Activated CD4-positive, alpha-beta T cell treated with anti-CD3 and anti-CD28 coated beads, Interleukin-2, amount 50 U/mL, for 24 hours (primary cell): ENCODE measurements around the gene ACTN3.
"Not testable (repeated sequence)": the region's sequence is repeated elsewhere in the genome, so short reads cannot be mapped to it uniquely, and the experiment has no call there.

Experiments used
- DNase-seq, 2 donors: peaks; one replicate each; pipeline ENCODE4 v3.0.0-alpha.2; 2020; ENCODE audit warnings: low read depth in 1 of 2, low spot score in 1 of 2

ACTN3 gene

DNA sequence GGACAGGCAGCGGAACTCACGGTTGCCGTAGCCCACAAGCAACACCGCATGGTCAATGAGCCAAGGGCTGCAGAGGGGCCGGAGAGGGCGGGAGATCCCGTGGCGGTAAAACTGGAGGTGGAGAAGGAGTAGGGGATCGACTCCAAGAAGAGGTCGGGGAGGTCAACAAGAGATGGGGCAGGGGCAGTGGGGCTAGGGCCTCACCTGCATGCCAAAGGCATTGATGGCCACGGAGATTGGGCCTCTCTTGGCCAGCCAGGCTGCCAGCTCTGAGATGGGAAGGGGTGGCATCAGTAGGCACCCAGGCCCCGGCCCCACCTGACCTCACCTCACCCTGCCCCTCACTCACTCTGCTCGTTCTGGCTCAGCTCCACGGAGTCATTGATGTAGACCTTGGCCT is 17.8 kb downstream of the ACTN3 start:
- DNase-seq: no peak

DNA sequence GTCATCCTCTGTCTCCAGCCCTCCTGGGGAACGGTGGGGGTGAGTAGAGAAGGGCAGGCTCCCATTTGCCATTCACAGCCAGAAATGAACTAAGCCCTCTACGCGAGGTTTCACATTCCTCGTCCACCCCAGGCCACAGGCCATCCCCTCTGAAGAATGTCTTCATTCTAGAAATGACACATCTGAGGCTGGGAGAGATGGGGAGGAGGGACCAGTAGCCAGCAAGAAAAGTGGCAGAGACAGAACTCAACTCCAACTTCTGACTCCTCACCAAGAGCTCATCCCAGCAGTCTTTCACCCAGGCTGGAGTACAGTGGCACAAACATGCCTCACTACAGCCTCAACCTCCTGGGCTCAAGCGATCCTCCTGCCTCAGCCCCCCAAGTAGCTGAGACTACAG is 18.3 kb downstream of the ACTN3 start:
- no peak for DNase-seq

DNA sequence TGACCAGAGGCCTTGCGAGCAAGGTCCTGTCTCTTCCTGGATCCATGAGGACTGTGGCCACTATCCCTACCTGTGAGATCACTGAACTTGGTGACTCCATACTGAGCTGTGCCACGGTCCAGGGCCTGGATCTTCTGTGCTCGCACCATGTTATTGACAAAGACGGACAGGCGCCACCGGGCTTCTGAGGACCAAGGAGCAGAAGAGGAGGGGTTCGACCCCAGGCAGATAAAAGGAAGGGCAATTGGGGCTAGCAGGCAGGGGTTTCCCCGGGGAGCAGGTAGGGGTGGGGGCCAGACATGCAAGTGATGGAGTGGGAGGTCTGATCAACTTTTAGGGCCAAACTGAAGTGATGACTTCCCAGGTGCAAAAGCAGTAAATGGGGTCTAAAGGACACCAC is 19.5 kb downstream of the ACTN3 start:
- no peak for DNase-seq

DNA sequence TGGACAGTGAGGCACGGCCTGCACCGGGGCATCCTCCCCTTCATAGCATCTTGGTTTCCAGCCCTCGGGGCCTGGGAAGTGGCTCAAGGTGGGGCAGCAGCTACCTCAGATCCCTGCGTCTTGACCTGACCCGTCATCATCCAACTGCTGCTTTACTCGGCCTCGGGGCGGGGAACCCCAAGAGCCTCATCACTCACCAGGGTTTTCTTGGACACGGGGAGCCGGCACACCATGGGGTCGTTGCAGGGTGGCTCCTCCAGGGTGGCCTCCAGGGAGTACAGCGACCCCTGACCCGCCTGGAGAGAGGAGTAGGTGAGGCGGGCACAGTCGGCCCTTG is 21.1 kb downstream of the ACTN3 start:
- DNase-seq: no peak

GRCh38 chr11:66568124-66568916 is 21.6 kb downstream of the ACTN3 start, which contains the start of gene CTSF:
TSS of gene CTSF (minus strand) at chr11:66568606. CDS start at chr11:66568486, 120 bp downstream.
- peak; percentile 43 to 49 for DNase-seq

DNA sequence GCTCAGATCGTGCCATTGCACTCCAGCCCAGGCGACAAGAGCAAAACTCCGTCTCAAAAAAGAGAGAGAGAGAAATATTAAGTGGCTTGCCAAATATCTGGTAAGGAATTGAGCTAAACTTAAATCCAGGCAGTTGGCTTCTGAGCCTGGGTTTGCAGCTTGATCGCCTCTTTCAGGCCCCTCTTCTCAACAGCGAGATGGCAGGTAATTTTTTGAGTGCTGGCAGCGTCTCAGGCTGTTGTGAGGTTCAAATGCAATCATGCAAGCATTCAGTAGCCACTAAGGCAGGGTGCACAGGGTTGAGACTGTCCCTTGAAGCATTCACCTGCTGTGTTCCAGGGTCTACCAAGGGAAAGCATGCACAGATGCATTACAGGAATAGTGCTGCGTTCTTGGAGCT is 22.4 kb downstream of the ACTN3 start:
- DNase-seq: no peak

- no peak for DNase-seq
Measured at GRCh38 chr11:66570079-66570849, 23.6 kb downstream of the ACTN3 start.

DNA sequence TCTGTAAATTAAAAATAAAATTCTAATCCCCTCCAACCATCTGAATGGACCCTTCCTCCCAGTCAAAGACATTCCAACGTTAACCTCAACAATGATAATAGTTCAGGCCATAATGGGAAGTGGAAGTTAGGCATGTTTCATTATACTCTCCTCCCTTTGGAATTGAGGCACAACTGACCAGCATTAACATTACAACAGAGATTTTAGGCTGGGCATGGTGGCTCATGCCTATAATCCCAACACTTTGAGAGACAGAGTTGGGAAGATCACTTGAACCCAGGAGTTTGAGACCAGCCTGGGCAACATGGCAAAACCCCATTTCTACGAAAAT is 24.1 kb downstream of the ACTN3 start:
- no peak for DNase-seq

DNA sequence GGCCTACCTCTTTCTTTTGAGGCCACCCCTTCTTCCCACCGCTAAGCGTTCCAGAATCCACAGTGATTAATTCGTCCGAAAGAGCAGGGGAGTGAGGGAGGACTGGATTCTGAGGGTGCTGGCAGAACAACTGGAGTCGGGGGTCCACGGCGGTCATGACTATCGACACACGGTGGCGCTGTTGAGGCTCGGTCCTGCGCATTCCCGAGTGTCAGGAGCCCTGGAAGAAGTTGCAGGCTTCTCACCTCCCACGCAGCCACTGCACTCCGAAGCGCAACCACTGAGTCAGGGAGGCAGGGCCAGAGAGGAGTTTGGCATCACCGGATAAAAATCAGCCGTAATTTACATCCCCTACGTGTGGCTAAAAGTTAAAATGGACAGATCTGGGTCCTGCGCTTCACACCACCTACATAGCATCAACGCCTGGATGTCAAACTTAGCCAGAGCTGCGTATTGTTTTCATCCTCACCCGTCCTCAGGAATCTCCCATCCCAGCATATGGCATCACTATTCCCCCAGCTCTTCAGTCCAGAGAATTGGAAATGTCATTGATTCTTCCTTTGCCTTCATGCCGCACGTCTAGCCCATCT is 32.4 kb downstream of the ACTN3 start:
- DNase-seq: peak; percentile 68 to 82

DNA sequence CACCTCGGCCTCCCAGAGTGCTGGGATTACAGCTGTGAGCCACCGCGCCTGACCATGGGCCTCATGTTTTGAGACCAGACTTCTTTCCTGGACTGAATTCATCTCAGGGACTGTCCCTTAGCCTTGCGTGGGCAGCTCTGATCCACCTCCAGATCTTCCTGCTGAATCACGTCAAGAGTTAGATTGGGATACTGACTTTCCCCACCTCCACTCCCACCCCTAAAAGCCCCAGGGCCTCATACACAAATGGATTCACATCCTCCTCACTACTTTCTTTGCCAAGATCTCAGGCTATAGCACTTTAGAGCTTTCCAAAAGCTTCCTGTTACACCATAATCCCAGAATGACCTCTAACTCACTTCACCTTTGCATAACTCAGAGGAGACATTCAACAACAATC is 34.1 kb downstream of the ACTN3 start:
- no peak for DNase-seq

GRCh38 chr11:66581261-66581660 is 34.6 kb downstream of the ACTN3 start:
- DNase-seq: no peak

GRCh38 chr11:66582565-66583147 is 36.0 kb downstream of the ACTN3 start:
- DNase-seq: not testable (repeated sequence)

- not testable (repeated sequence) for DNase-seq
Measured at GRCh38 chr11:66585447-66585846, 38.7 kb downstream of the ACTN3 start.

- DNase-seq: no peak
Measured at GRCh38 chr11:66586136-66586535, 39.4 kb downstream of the ACTN3 start.

DNA sequence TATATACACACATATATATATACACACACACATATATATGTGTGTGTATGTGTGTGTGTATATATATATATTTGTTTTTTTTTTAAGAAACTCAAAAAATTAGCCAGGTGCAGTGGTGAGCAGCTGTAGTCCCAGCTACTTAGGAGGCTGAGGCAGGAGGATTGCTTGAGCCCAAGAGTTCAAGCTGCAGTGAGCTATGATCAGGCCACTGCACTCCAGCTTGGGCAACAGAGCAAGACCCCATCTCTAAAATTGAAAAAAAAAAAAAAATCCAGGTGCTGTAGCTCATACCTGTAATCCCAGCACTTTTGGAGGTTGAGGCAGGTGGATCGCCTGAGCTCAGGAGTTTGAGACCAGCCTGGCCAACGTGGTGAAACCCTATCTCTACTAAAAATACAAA is 42.6 kb downstream of the ACTN3 start:
- DNase-seq: not testable (repeated sequence)

- DNase-seq: no peak
Measured at GRCh38 chr11:66589996-66590675, 43.4 kb downstream of the ACTN3 start.

DNA sequence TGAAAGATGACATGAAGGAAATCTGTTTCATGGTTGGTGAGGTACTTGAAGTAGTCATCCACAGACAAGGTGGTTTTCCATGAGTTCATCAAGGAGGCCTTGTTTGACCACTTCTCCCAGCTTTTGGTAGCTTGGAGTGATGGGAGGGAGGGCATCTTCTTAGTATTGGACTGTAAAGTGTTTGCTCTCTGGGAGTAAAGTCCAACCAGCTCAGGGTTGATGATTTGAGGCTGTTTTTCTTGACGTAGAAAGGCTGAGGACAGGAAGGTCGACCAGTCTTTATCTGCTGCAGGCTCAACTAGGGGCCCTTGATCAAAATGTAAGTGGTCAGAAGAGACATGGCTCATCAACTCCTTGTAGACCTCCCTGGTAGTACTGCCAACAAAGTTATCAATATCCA is 44.5 kb downstream of the ACTN3 start:
- no peak for DNase-seq

- DNase-seq: peak; percentile 95
Measured at GRCh38 chr11:66592457-66593302, 46.0 kb downstream of the ACTN3 start, which contains the start of the genes CCDC87 and CCS. TSS of gene CCDC87 (minus strand) at chr11:66593063. CDS start at chr11:66593015, 48 bp downstream. TSS of gene CCS (plus strand) at chr11:66593185. CDS start at chr11:66593262, 77 bp downstream.

- no peak for DNase-seq
Measured at GRCh38 chr11:66593303-66593635, 46.6 kb downstream of the ACTN3 start.

- no peak for DNase-seq
Measured at GRCh38 chr11:66593650-66594049, 46.9 kb downstream of the ACTN3 start.
